ENCODE results near the gene GPR37.

The GPR37 gene

DNA sequence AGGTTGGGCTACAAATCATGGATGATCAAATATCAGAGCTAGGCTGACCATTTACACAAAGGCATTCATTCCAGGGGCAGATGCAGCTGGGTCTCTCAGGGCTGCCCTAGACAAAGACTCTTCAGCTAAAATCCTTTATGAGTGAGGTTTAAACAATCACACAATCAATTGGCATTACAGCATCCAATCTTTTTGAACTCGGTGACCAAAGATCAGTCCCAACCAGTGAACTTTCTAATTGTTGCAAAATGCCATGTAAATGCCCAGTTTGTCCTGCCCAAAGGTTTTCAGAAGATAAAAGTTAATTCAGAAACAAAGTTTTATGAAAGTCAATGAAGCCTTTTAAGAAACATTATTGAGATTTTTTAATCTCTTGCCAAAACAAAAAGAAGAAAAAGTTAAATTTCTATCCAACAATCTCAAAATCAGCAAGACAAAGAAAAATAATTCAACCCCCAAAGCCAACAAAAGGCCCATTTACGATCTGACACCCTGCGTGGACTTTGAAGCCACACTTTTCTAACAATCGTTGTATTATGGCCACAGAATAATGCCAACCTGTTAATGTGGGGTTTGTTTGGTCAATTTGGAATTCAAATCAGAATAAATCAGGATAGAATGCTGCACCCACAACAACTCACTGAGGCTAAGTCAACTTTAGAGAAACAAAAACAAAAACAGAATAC, 40.9 kb downstream of the GPR37 start:
- no peak for DNase-seq (ENCODE audit: low spot score)

DNA sequence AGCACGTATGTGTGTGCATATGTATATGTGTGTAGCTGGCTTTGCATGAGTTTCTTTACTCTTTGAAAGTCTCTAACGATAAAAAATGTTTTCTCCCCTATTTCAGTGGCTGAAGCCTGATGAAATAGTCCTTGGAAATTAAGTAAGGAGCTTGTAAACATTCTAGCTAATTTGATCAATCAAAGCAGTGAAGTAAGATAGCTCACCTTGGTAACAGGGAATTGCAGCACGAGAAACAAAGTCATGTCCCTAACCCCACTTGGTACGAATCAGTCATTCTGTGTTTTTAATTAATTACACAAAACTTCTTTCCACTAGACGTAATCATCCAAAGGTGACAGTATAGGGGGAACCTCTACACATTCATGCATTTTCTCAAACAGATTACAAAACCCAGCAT, 41.5 kb downstream of the GPR37 start:
- no peak for DNase-seq (ENCODE audit: low spot score)

DNA sequence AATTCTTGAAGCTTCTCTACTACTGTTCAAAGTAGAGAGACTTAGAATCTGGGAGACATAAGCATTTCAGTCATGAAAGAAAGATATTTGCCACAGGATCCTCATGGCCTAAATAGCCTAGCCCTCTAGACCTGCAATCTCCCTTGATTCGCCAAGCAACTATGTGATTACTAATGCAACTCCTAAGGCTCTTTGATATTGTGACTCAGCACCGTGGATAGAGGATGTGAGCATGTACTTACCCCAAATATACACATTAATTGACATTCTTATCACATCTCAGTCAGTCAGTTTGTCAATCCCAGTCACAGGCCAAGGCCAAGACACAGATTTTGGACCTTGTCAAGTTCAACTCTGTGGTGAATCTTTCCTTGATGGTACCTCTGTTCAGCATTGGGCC, 42.6 kb downstream of the GPR37 start:
- peak; percentile 93 for DNase-seq (ENCODE audit: low spot score)

DNA sequence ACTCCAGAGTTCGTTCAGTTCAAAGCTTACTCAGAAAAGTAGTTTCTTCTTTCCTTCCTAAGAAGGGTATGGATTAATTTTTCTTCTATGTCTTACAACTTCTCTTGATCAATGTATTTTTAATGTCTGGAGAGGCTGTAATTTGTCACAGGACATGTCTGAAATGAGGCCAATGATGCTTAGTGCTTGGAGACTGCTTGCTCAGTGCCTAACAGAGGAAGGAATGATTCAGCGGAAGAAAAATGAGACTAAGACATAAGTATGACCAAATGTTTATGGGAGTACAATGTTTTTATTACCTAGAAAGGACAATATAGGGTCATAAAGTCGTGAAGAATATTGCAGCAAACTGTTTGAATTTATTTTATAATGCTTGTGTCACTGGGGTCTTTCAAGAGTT, 43.3 kb downstream of the GPR37 start:
- DNase-seq (ENCODE audit: low spot score) = no peak

DNA sequence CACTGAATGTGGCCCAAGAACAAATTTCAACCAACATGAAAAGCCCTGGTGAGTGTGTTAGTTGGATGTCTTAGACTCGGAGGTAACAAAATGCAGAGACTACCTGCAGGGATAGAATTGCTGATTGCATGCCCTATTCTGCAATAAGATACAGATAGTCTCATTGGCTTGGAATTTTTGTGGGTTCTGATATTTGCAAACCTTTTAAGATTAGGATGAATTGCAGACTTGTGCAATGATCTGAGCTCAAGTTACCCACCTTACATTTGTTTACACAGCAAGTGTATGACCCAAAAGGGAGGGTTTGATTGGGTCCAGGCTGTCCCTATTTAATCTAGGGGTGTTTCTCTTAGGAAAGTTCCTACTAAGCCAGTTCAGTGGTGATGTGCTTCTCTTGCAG, 45.4 kb downstream of the GPR37 start:
- DNase-seq (ENCODE audit: low spot score) = peak; percentile 33

DNA sequence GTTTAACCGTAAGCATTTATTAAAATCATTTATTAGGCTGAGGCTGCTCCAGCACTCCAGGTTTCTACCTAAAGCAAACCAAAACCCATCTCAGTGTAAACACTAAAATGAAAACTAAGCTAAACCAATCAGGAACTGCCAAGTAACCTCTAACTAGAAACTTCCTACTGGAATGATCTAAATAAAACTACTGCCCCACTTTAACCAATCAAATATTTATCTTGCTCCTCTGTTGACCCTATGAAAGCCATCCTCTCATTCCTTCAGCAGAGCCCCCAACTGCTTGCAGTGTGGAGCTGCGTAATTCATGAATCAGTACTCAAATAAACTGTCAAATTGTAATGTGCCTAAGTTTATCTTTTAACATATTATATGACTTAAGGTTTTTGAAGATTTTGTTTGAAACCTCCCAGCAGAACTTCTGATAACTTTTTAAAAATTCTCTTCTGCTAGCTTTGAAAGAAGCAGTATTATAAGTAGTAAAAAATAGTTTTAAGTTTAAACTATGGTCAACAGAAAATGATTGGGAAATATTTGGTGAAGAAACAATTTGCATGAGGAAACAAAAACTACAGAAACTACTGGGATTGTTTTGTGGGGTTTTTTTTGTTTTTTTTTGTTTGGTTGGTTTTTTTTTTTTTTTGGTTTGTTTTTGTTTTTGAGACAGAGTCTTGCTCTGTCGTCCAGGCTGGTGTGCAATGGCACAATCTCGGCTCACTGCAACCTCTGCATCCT, 47.4 kb downstream of the GPR37 start:
- DNase-seq (ENCODE audit: low spot score) = no peak

DNA sequence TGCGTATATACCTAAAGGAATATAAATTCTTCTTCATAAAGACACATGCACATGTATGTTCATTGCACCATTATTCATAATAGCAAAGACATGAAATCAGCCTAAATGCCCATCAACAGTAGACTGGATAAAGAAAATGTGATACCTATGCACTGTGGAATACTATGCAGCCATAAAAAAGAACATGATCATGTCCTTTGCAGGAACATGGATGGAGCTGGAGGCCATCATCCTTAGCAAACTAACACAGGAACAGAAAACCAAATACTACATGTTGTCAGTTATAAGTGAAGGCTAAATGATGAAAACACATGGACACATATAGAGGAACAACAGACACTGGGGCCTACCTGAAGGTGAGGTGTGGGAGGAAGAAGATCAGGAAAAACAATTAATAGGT, 48.7 kb downstream of the GPR37 start:
- no peak for DNase-seq (ENCODE audit: low spot score)

DNA sequence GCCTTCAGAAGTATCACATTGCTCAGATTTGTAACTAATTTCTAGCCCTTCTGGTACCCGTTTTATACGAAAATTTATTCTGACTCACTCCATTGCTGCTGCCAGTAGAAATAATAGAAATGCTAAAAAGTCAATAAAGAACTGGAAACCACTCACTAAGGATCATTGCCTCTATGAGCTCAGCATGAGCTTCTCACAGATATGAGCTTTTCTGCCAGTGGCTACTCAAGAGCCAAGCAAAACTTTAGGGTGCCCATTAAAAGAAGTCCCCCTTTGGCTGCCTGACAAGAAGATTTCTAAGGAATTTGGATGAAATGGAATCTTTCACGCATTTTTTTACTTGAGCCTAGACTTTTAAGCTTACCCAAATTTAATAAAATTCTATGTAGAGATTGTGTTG, 52.5 kb downstream of the GPR37 start:
- DNase-seq (ENCODE audit: low spot score) = no peak

DNA sequence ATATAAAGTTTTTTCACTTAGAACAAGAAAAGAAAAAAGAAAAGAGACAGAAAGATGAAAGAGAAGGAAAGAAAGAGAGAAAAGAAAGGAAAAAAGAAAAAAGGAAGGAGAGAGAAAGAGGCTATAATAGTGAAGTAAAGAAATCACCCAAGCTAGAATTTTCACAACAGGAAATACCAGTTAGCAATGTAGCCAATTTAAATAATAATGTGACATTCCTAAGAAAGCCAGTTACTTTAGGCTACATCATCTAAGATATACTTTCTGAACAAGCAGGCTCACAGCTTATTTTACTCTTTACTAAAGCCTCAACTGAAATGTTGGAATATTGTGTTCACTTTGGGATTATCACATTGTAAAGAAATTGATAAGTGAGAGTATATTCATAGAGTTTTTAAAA, 53.6 kb downstream of the GPR37 start:
- DNase-seq (ENCODE audit: low spot score) = no peak

DNA sequence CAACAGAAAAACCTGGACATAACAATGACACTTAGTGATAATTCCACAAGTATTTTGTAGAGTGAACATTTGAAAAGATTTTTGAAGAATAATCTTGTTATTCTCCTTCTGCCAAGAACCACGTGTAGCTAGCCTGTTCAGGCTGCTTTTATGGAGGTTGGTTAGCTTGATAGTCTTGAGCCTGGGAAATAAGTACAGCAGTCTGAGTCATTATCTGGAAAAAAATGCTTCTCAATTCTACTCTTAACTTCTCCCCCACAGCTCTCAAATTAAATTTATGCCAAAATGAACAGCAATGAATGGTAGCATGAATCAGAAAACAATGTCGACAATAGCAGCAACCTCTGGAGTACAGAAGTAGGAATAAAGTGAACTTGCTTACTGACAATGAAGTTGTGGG, 63.2 kb downstream of the GPR37 start:
- no peak for DNase-seq (ENCODE audit: low spot score)

DNA sequence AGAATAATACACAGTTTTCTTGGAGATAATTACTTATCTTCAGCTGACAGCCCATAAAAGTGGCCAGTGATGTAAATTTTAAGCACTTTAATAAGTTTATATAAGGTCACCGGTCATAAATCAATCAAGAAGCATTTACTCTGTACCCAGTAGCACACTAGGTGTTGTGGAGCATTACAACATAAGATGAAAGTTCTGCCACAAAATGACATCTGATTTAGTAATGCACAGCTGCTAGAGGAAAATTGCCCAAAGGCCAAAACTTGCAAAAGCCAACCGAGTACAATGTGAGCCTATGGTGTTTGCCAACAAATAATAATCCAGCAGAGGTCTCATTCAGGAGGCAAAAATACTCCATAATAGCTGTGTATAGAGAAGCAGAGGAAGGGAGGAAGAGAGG, 63.6 kb downstream of the GPR37 start:
- no peak for DNase-seq (ENCODE audit: low spot score)

DNA sequence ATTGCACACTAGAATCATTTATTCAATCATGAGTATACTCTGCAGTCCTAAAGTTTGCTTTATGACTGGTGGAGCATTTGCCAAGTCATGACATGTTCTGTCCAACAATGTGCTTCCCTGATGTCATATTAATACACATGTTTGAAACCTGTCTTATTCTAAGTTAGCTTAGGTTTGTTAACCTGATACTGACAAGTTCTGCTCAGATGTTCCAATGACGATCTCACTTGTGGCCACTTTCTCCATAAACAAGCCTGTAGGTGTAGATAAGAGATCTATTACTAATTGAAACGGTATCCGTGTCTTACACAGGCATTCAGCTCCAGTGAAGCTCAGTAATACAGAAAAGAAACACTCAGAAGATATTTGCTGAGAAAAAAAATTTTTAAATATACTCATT, 64.9 kb downstream of the GPR37 start:
- peak; percentile 25 for DNase-seq (ENCODE audit: low spot score)

DNA sequence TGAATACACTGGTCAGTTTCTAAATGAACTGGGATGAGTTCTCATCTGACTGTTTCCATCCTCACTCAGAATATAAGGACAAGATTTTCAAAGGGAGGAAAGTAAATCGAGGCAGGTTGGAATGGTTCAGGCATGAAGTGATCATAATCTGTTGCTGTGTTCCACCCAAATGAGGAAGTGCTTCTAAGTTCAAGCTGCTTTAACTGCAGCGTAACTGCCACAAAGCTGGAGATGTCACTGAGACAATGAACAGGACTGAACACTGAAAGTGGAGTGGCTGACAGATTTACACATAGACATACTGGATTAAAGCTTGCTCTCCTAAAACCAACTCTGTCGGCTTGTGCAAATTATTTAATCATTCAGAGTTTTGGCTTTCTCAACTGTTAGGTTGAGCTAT, 66.6 kb downstream of the GPR37 start:
- no peak for DNase-seq (ENCODE audit: low spot score)

DNA sequence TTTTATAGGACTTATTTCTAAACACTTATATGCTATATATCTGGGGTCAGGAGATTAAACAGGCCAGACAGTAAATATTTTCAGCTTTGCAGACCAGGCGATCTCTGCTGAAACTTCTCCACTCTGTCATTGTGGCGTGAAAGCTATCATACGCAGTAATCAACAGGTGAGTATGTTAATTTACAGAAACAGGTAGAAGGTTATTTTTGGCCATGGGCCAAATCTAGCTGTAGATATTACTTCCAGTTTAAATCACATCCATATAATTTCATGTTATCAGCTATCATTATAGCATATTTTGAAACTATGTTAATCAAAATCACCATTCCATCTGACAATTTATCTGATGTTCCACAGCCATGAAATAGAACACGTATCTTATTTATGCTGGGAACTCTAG, 67.8 kb downstream of the GPR37 start:
- DNase-seq (ENCODE audit: low spot score) = no peak

Measured in kidney tubule cell (primary cell).